GM13977 (cell line): ENCODE data around the gene TRIM2.

Experiments
- DNase-seq: peaks from one replicate; pipeline ENCODE4 v3.0.0; 2012; ENCODE audit warnings: low spot score
- in situ Hi-C: fragments of 300-500 bp; cut with MboI; formaldehyde crosslinking; loops from one replicate; pipeline ENCODE4 v1.12.0; 2022; ENCODE audit warnings: low sequenced_read_pairs, low pct_unique_long_range_greater_than_20kb, mixed read lengths, inconsistent platforms; ENCODE audit not compliant: unreplicated experiment
- TF ChIP-seq, protein P1 (sequence below): IDR thresholded peaks from 2 replicates; pipeline ENCODE4 v1.5.1; 2012; ENCODE audit warnings: mild to moderate bottlenecking, control low read depth; ENCODE audit not compliant: insufficient read depth; ENCODE audit errors: extremely low read depth, missing control alignments

TRIM2 gene

DNA sequence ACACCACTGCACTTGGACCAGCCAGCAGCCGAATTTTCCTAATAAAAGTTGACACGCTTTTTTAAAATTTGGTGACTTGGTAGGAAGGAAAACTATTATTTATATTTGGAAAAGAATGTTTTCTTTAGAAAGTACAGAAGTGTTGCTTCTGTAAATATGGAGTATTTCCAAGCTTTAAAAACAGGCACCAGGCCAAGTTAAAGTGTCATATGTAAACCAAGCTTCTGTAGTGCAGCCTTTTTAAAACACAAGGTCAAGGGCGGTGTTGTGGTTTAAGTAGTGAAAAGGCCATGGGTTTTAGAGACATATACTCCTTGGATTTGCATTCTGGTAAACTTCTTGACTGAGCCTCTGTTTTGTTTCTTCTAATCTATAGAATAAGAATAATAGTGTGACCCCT is 62.7 kb downstream of the TRIM2 start:
- no peak for DNase-seq
- TF ChIP-seq, protein P1, sequence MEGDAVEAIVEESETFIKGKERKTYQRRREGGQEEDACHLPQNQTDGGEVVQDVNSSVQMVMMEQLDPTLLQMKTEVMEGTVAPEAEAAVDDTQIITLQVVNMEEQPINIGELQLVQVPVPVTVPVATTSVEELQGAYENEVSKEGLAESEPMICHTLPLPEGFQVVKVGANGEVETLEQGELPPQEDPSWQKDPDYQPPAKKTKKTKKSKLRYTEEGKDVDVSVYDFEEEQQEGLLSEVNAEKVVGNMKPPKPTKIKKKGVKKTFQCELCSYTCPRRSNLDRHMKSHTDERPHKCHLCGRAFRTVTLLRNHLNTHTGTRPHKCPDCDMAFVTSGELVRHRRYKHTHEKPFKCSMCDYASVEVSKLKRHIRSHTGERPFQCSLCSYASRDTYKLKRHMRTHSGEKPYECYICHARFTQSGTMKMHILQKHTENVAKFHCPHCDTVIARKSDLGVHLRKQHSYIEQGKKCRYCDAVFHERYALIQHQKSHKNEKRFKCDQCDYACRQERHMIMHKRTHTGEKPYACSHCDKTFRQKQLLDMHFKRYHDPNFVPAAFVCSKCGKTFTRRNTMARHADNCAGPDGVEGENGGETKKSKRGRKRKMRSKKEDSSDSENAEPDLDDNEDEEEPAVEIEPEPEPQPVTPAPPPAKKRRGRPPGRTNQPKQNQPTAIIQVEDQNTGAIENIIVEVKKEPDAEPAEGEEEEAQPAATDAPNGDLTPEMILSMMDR = no peak
- in situ Hi-C loops = no loop called here

DNA sequence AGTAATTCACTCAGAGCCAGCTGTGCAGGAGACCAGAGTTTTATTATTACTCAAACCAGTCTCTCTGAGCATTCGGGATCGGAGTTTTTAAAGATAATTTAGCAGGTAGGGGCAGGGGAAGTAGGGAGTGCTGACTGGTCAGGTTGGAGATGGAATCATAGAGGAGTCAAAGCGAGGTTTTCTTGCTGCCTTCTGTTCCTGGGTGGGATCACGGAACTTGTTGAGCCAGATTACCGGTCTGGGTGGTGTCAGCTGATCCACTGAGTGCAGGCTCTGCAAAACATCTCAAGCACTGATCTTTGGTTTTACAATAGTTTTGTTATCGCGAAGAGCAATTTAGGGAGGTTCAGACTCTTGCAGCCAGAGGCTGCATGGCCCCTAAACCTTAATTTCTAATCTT is 63.6 kb downstream of the TRIM2 start:
- in situ Hi-C loops = no loop called here
- DNase-seq = no peak
- TF ChIP-seq, protein P1 = no peak

GRCh38 chr4:153268295-153268694 is 64.1 kb downstream of the TRIM2 start:
- in situ Hi-C loops = no loop called here
- no peak for DNase-seq
- TF ChIP-seq, protein P1 = no peak

DNA sequence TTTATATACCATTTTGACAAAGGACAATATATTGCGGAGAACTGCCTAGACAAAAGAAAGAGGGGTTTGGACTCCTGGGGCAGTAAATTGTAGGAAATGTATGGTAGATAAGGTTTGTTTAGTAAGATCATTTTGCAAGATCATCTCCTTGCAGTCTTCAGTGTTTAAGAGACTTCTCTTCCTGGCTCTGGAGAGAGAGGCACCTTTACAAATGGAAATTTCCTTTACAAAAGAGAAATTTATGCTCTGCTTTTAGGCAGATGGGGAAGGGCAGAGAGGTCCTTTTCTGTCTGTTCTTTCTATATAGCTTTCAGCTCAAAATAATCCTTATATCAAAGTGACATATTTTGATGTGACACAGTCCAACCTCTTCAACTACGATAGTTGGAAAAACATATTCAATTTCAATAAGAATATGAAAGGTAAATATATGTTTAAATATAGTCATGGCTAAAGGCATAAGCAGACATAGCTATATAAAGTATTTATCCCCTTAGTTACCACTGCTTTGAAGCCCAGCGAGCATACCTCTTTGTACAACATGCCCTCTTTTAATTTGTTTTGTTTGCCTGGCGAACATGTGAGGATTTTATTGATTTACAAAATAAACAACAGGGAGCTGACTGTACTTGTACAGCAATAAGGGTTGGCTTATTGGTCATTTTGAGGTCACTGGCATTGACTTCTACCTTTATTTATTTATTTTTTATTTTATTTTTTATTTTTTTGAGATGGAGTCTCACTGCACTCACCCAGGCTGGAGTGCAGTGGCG is 65.2 kb downstream of the TRIM2 start:
- in situ Hi-C loops = no loop called here
- TF ChIP-seq, protein P1 = no peak
- no peak for DNase-seq

DNA sequence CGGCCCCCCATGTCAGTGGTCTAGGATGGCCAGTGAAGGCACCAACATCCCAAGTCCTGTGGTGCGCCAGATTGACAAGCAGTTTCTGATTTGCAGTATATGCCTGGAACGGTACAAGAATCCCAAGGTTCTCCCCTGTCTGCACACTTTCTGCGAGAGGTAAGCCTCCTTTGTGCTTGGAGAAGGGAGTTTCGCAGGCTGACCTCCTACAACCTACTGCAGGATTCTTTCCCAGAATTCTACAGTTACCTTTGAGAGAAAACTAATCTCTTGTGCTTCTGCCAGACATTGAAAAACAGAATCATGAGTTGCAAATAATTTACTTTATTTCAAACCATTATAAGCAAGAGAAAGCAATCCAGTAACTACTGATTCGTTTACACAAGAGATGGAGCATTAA is 66.1 kb downstream of the TRIM2 start:
- TF ChIP-seq, protein P1 = no peak
- in situ Hi-C loops = no loop called here
- DNase-seq = no peak

DNA sequence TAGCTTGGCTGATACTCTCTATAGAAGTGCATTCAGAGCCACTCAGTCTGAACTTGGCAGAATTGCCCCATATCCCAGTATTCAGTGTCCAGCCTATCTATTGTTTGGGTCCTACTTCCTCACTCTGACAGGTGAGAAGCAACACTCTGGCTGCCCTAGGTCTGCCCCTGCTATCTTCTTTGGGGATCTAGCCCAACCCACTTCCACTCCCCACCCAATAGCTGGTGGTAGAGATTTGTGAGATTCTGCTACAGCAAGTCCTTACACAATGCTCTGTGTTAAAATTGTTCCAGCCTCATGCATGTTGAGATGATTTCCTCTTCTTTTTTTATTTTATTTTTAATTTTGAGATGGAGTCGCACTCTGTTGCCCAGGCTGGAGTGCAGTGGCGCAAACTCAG is 67.6 kb downstream of the TRIM2 start:
- in situ Hi-C loops = no loop called here
- TF ChIP-seq, protein P1 = no peak
- no peak for DNase-seq

- TF ChIP-seq, protein P1 = no peak
- in situ Hi-C loops = no loop called here
- no peak for DNase-seq
Measured at GRCh38 chr4:153273751-153274150, 69.5 kb downstream of the TRIM2 start.
